K562 (cell line): Measurements from ENCODE around the gene MEIS2. TPM values are rescaled to one million over a fixed set of nuclear protein-coding genes. Genes with fewer than 3 reads are reported as not detected.

Experiments
- ATAC-seq: fragments of 200-7000 bp; cut with Tn5 transposase; 3 replicates; pipeline ENCODE4 v1.9.1; 2020; ENCODE audit warnings: moderate library complexity
- BruUV-seq: library from RNA; stranded (reverse); fragments of 400-500 nt; replicated peaks from 2 replicates; lab custom pipeline; 2021; lab: Mats Ljungman, UMichigan
- CTCF ChIA-PET: fragments of 300-600 bp; formaldehyde crosslinking; extraction: SDS; loops from one replicate; lab custom pipeline; 2021; ENCODE audit warnings: low intra/inter-chr PET ratio; lab: Yijun Ruan, JAX
- POLR2A ChIA-PET: fragments of 300-600, 350-650 bp; sonication (Branson Sonifier 250); formaldehyde crosslinking; extraction: SDS; loops from one replicate; lab custom pipeline; 2021; ENCODE audit warnings: antibody characterized with exemption, inconsistent platforms; lab: Yijun Ruan, JAX
- DNase-seq, 4 experiments: peaks; one replicate each; pipeline versions ENCODE4 v3.0.0 to v3.0.0-alpha.2; 2011 to 2018; ENCODE audit warnings: low spot score in 3 of 4, mixed read lengths in 3 of 4; ENCODE audit errors: extremely low read depth in 1 of 4
- FAIRE-seq: peaks from 2 replicates; lab custom pipeline; 2011; peaks lifted over from hg19 to GRCh38; lab: Jason Lieb, UNC
- H2AFZ ChIP-seq: 2 replicates; pipeline ENCODE4 v1.6.0; 2011; ENCODE audit warnings: low read depth, low read length, control low read depth, inconsistent platforms
- H3K27ac ChIP-seq: fragments of 200-600 bp; 3 replicates; pipeline ENCODE4 v1.8.0; 2011; ENCODE audit warnings: low read depth, mild to moderate bottlenecking, control low read depth, inconsistent platforms, low read length, moderate library complexity, mixed read lengths; ENCODE audit errors: extremely low read depth
- H3K27me3 ChIP-seq, 2 experiments: fragments of 300-600 bp in 1 of 2; 2 replicates in 1 of 2; 3 replicates in 1 of 2; pipeline versions ENCODE4 v1.6.0 to v1.8.0; 2011; ENCODE audit warnings: inconsistent platforms in 2 of 2, low read length in 2 of 2, mild to moderate bottlenecking in 1 of 2, mixed read lengths in 1 of 2, moderate library complexity in 1 of 2; ENCODE audit not compliant: control insufficient read depth in 2 of 2, insufficient read depth in 2 of 2
- H3K36me3 ChIP-seq: fragments of 300-600 bp; 3 replicates; pipeline ENCODE4 v1.8.0; 2011; ENCODE audit warnings: mild to moderate bottlenecking, low read length, inconsistent platforms; ENCODE audit not compliant: control insufficient read depth, insufficient read depth
- H3K4me1 ChIP-seq, 2 experiments: fragments of 200-600 bp in 1 of 2; replicated peaks in 1 of 2; 2 replicates in 1 of 2; 3 replicates in 1 of 2; pipeline versions ENCODE4 v1.5.1 to v1.8.0; 2011; ENCODE audit warnings: inconsistent platforms in 2 of 2, low read length in 2 of 2, mild to moderate bottlenecking in 1 of 2, mixed read lengths in 1 of 2, moderate library complexity in 1 of 2; ENCODE audit not compliant: control insufficient read depth in 2 of 2, insufficient read depth in 2 of 2
- H3K4me2 ChIP-seq: 2 replicates; pipeline ENCODE4 v1.6.1; 2011; ENCODE audit warnings: low read length, control low read depth, inconsistent platforms, mixed read lengths; ENCODE audit not compliant: insufficient read depth
- H3K4me3 ChIP-seq: fragments of 200-600 bp; sonication (generic), shearing (Covaris generic); 2 replicates; pipeline ENCODE4 v1.5.1; 2016; ENCODE audit warnings: control low read depth, inconsistent platforms
- H3K79me2 ChIP-seq: fragments of 200-600 bp; 3 replicates; pipeline ENCODE4 v1.8.0; 2011; ENCODE audit warnings: low read length, inconsistent platforms; ENCODE audit not compliant: control insufficient read depth, insufficient read depth
- H3K9ac ChIP-seq, 2 experiments: 2 replicates each; pipeline versions ENCODE4 v1.6.0 to v1.6.1; 2011; ENCODE audit warnings: low read depth in 2 of 2, low read length in 2 of 2, control low read depth in 1 of 2, inconsistent platforms in 1 of 2, mild to moderate bottlenecking in 1 of 2, mixed read lengths in 1 of 2; ENCODE audit not compliant: insufficient read depth in 1 of 2
- H3K9me1 ChIP-seq: one replicate; pipeline ENCODE4 v1.6.0; 2011; ENCODE audit warnings: inconsistent platforms, mild to moderate bottlenecking, low read length, moderate library complexity; ENCODE audit not compliant: control insufficient read depth, insufficient read depth
- H3K9me3 ChIP-seq: replicated peaks from 2 replicates; pipeline ENCODE4 v1.5.1; 2011; ENCODE audit warnings: low read depth, low read length, inconsistent platforms; ENCODE audit not compliant: control insufficient read depth, insufficient read depth
- H4K20me1 ChIP-seq: replicated peaks from 2 replicates; pipeline ENCODE4 v1.6.1; 2011; ENCODE audit warnings: low read length, inconsistent platforms, mixed read lengths; ENCODE audit not compliant: control insufficient read depth, insufficient read depth
- ATF4 ChIP-seq: fragments of 450-650 bp; formaldehyde crosslinking; IDR thresholded peaks from 2 replicates; pipeline ENCODE4 v1.4.0; 2022; ENCODE audit warnings: mild to moderate bottlenecking, moderate library complexity
- DACH1 ChIP-seq: fragments of 450-650 bp; IDR thresholded peaks from 2 replicates; pipeline ENCODE4 v1.6.1; 2018; ENCODE audit not compliant: partially characterized antibody
- E2F8 ChIP-seq: fragments of 450-650 bp; IDR thresholded peaks from 2 replicates; pipeline ENCODE4 v1.7.1; 2018; ENCODE audit warnings: mild to moderate bottlenecking, low read depth; ENCODE audit not compliant: partially characterized antibody
- FOXK1 ChIP-seq: sonication (generic); formaldehyde crosslinking; IDR thresholded peaks from 2 replicates; pipeline ENCODE4 v1.8.0; 2022; ENCODE audit warnings: missing genetic modification reagents, mild to moderate bottlenecking, borderline replicate concordance
- GABPB1 ChIP-seq: sonication (generic); formaldehyde crosslinking; IDR thresholded peaks from 2 replicates; pipeline ENCODE4 v1.8.0; 2022; ENCODE audit warnings: mild to moderate bottlenecking, missing genetic modification reagents
- HDGF ChIP-seq: fragments of 450-650 bp; IDR thresholded peaks from 2 replicates; pipeline ENCODE4 v1.6.1; 2016
- JUNB ChIP-seq: fragments of 450-650 bp; formaldehyde crosslinking; conservative IDR thresholded peaks from 2 replicates; pipeline ENCODE4 v1.4.0; 2020; ENCODE audit warnings: mild to moderate bottlenecking
- MAFG ChIP-seq: fragments of 450-650 bp; conservative IDR thresholded peaks from 2 replicates; pipeline ENCODE4 v1.6.1; 2016; ENCODE audit warnings: missing genetic modification characterization, missing compliant biosample characterization
- MLX ChIP-seq, 2 experiments: fragments of 450-650 bp in 1 of 2; sonication (generic) in 1 of 2; formaldehyde crosslinking; conservative IDR thresholded peaks; 2 replicates each; pipeline versions ENCODE4 v1.4.0 to v1.8.1; 2020 to 2022; ENCODE audit warnings: mild to moderate bottlenecking in 1 of 2, missing genetic modification reagents in 1 of 2
- NCOA2 ChIP-seq, 2 experiments: fragments of 450-650 bp; IDR thresholded peaks; 2 replicates each; pipeline ENCODE4 v1.6.1; 2018; ENCODE audit warnings: mild to moderate bottlenecking in 2 of 2, moderate library complexity in 1 of 2; ENCODE audit not compliant: partially characterized antibody in 2 of 2
- SOX6 ChIP-seq: fragments of 450-650 bp; IDR thresholded peaks from 2 replicates; pipeline ENCODE4 v1.6.1; 2014; ENCODE audit warnings: mild to moderate bottlenecking
- SUPT5H ChIP-seq: fragments of 450-650 bp; IDR thresholded peaks from 2 replicates; pipeline ENCODE4 v1.6.1; 2016
- ZFP91 ChIP-seq: sonication (generic); formaldehyde crosslinking; IDR thresholded peaks from 2 replicates; pipeline ENCODE4 v1.8.0; 2022; ENCODE audit warnings: mild to moderate bottlenecking, missing genetic modification reagents
- ZNF280A ChIP-seq: fragments of 450-650 bp; IDR thresholded peaks from 2 replicates; pipeline ENCODE4 v1.6.1; 2018; ENCODE audit warnings: mild to moderate bottlenecking, low read depth; ENCODE audit not compliant: partially characterized antibody
- ZNF324 ChIP-seq: fragments of 250-450 bp; sonication (Bioruptor Pico); IDR thresholded peaks from 2 replicates; pipeline ENCODE4 v1.4.0; 2020; ENCODE audit warnings: mild to moderate bottlenecking
- ZNF431 ChIP-seq: sonication (generic); formaldehyde crosslinking; IDR thresholded peaks from 2 replicates; pipeline ENCODE4 v1.8.0; 2022; ENCODE audit warnings: mild to moderate bottlenecking, missing genetic modification reagents
- WGBS: fragments of 100-300 bp; shearing (Covaris generic); methylation state at CpG from one replicate; pipeline ENCODE4 v1.1.6; 2016; ENCODE audit warnings: low coverage, mixed read lengths; ENCODE audit not compliant: insufficient coverage; ENCODE audit errors: missing lambda C conversion rate; 5-methylcytosine and 5-hydroxymethylcytosine counted together
- in situ Hi-C: fragments of 300-500 bp; cut with MboI; formaldehyde crosslinking; loops from 4 replicates; pipeline ENCODE4 v1.15.0; 2018; ENCODE audit warnings: inconsistent platforms, mixed read lengths
- intact Hi-C: fragments of 100-400 bp; cut with micrococcal nuclease; formaldehyde crosslinking; loops from 2 replicates; pipeline ENCODE4 v1.14.2; 2022
- polyA plus RNA-seq, 8 experiments: library from polyadenylated mRNA; depleted of rRNA in 4 of 8; stranded (reverse) in 5 of 8; unstranded in 3 of 8; fragments of >200 nt; fragmentation: Nextera tagmentation in 2 of 8; fragmentation: Illumina TruSeq in 1 of 8; extraction: Ambion mirVana in 2 of 8; extraction: Trizol in 1 of 8; gene quantifications; 2 replicates each; pipeline versions ENCODE4 v1.2.1 to v1.2.3, GENCODE V29; 2011 to 2014; ENCODE audit warnings: inconsistent platforms in 1 of 8, missing spikeins in 1 of 8
- total RNA-seq, 7 experiments: library from RNA; depleted of rRNA in 6 of 7; stranded (reverse); fragments of >200 nt in 6 of 7; fragmentation: Illumina TruSeq in 2 of 7; extraction: Trizol in 2 of 7; gene quantifications; 2 replicates each; pipeline versions ENCODE4 v1.2.1 to v1.2.3, GENCODE V29; 2011 to 2021; ENCODE audit warnings: low replicate concordance in 1 of 7

The MEIS2 gene
- total and polyA plus RNA-seq, 9 of the 15 experiments (the other 6 are each of a cell fraction or from before 2014, with no cell fraction given): 7.5 to 64.2 (median 22.3) TPM

- H3K79me2 ChIP-seq: no peaks in the 10 kb centered on the region
- H3K4me3 ChIP-seq: no peak overlapping the region
- DNase-seq (no peak), ATAC-seq (no peak), FAIRE-seq (no peak)
- intact Hi-C loops: no loop called here
- no peak overlapping the region for H2AFZ ChIP-seq
- no peak overlapping the region for H3K4me2 ChIP-seq
- WGBS: 63% methylated on average over 4 of the region's 4 CpGs
- no peaks in the 10 kb centered on the region for H3K9me3 ChIP-seq
- no TSS peak for BruUV-seq
- ChIA-PET CTCF (no interaction called here), POLR2A (no interaction called here)
- H3K9me1 ChIP-seq: no peaks in the 10 kb centered on the region
- in situ Hi-C loops: no loop called here
- H3K36me3 ChIP-seq: 0 out of 3 replicates have a peak, but pooled peaks cover 3% of the 10 kb centered on the region
- H4K20me1 ChIP-seq: no peaks in the 10 kb centered on the region
- TF ChIP-seq DACH1 (no peak), MLX (CRISPR knock-in tag; conservative IDR thresholded peaks at IDR 0.05) (no peak), NCOA2 (IDR thresholded peaks at IDR 0.05; ENCODE audit: partially characterized antibody in 2 of 2) (no peak), ATF4 (CRISPR knock-in tag) (no peak), FOXK1 (no peak), ZNF280A (no peak), SOX6 (no peak), ZFP91 (CRISPR knock-in tag) (no peak), ZNF431 (CRISPR knock-in tag) (no peak), ZNF324 (CRISPR knock-in tag) (no peak), E2F8 (no peak), MAFG (tag) (no peak), JUNB (CRISPR knock-in tag) (no peak), SUPT5H (no peak), GABPB1 (CRISPR knock-in tag) (no peak), HDGF (no peak)
- no peaks in the 10 kb centered on the region for H3K27me3 ChIP-seq
- H3K27ac ChIP-seq: no peak overlapping the region
- no peaks in the 10 kb centered on the region for H3K4me1 ChIP-seq
- no peak overlapping the region for H3K9ac ChIP-seq
Observed at GRCh38 chr15:36908991-36909390, 191.4 kb downstream of the MEIS2 start.
